Loucy (cell line): ENCODE data around the gene PNPLA7.
"Not testable (repeated sequence)": the region's sequence is repeated elsewhere in the genome, so short reads cannot be mapped to it uniquely, and the experiment has no call there.

Experiments
- H2AFZ ChIP-seq: fragments of 200-600 bp; sonication (generic); 2 replicates; pipeline ENCODE4 v1.6.0; 2016; ENCODE audit warnings: antibody characterized with exemption, mild to moderate bottlenecking, low read length, moderate library complexity
- H3F3A ChIP-seq: fragments of 200-600 bp; 2 replicates; pipeline ENCODE4 v1.6.0; 2016; ENCODE audit warnings: antibody characterized with exemption, low read depth, mild to moderate bottlenecking
- H3K27me3 ChIP-seq: fragments of 200-600 bp; sonication (generic); 2 replicates; pipeline ENCODE4 v1.6.1; 2014; ENCODE audit warnings: low read length, mild to moderate bottlenecking; ENCODE audit not compliant: insufficient read depth, poor library complexity, severe bottlenecking
- H3K36me3 ChIP-seq: fragments of 200-600 bp; sonication (generic); 2 replicates; pipeline ENCODE4 v1.6.1; 2016; ENCODE audit warnings: low read length; ENCODE audit not compliant: insufficient read depth
- H3K4me1 ChIP-seq: fragments of 200-600 bp; sonication (generic); 2 replicates; pipeline ENCODE4 v1.5.1; 2014; ENCODE audit warnings: low read length, mild to moderate bottlenecking; ENCODE audit not compliant: insufficient read depth, poor library complexity, severe bottlenecking
- H3K4me2 ChIP-seq: fragments of 200-600 bp; sonication (generic); 2 replicates; pipeline ENCODE4 v1.6.0; 2014; ENCODE audit warnings: antibody characterized with exemption, low read length, low read depth, mild to moderate bottlenecking; ENCODE audit not compliant: poor library complexity, severe bottlenecking
- H3K4me3 ChIP-seq: fragments of 200-600 bp; sonication (generic); 2 replicates; pipeline ENCODE4 v1.5.1; 2014; ENCODE audit warnings: low read length, mild to moderate bottlenecking, mixed read lengths; ENCODE audit not compliant: poor library complexity, severe bottlenecking
- H3K79me2 ChIP-seq: fragments of 200-600 bp; sonication (generic); 2 replicates; pipeline ENCODE4 v1.6.1; 2014; ENCODE audit warnings: low read length; ENCODE audit not compliant: insufficient read depth
- H3K9ac ChIP-seq: fragments of 200-600 bp; sonication (generic); 2 replicates; pipeline ENCODE4 v1.6.0; 2014; ENCODE audit warnings: mild to moderate bottlenecking, low read depth, low read length, moderate library complexity; ENCODE audit not compliant: poor library complexity, severe bottlenecking
- H3K9me2 ChIP-seq: fragments of 200-600 bp; sonication (generic); replicated peaks from 2 replicates; pipeline ENCODE4 v1.6.1; 2016; ENCODE audit warnings: low read depth, low read length, mixed read lengths
- H3K9me3 ChIP-seq: fragments of 200-600 bp; sonication (generic); 2 replicates; pipeline ENCODE4 v1.6.1; 2014; ENCODE audit warnings: mild to moderate bottlenecking, antibody characterized with exemption, low read length, low read depth; ENCODE audit not compliant: insufficient read depth
- H4K20me1 ChIP-seq: fragments of 200-600 bp; sonication (generic); 2 replicates; pipeline ENCODE4 v1.6.0; 2014; ENCODE audit warnings: antibody characterized with exemption, low read length, mild to moderate bottlenecking; ENCODE audit not compliant: insufficient read depth, poor library complexity, severe bottlenecking
- EZH2phosphoT487 ChIP-seq: fragments of 200-600 bp; IDR thresholded peaks from 2 replicates; pipeline ENCODE4 v1.6.1; 2018; ENCODE audit warnings: antibody characterized with exemption, mild to moderate bottlenecking, moderate library complexity, borderline replicate concordance
- TF ChIP-seq, protein P1 (sequence below): fragments of 200-600 bp; sonication (generic); conservative IDR thresholded peaks from 2 replicates; pipeline ENCODE4 v1.5.1; 2014; ENCODE audit warnings: mild to moderate bottlenecking, antibody characterized with exemption, low read length

Gene PNPLA7

DNA sequence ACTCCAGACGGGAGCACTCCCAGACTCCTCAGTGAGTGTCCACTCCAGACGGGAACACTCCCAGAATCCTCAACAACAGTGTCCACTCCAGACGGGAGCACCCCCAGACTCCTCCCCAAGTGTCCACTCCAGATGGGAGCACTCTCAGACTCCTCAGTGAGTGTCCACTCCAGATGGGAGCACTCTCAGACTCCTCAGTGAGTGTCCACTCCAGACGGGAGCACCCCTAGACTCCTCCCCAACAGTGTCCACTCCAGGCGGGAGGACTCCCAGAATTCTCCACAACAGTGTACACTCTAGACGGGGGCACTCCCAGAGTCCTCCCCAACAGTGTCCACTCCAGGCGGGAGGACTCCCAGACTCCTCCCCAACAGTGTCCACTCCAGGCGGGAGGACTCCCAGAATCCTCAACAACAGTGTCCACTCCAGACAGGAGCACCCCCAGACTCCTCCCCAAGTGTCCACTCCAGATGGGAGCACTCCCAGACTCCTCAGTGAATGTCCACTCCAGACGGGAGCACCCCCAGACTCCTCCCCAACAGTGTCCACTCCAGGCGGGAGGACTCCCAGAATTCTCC lies 17.2 kb downstream of the PNPLA7 start:
- not testable (repeated sequence) for H3K27me3 ChIP-seq, H3K4me3 ChIP-seq, H2AFZ ChIP-seq, H3K9me3 ChIP-seq, H3K9ac ChIP-seq, H3K36me3 ChIP-seq, H3K4me2 ChIP-seq, H4K20me1 ChIP-seq, H3K79me2 ChIP-seq, H3K9me2 ChIP-seq
- peaks cover 38% of the 10 kb centered on the region for H3K4me1 ChIP-seq
- H3F3A ChIP-seq, result peaks cover 14% of the 10 kb centered on the region

- no peak for TF ChIP-seq EZH2phosphoT487
- TF ChIP-seq, protein P1, sequence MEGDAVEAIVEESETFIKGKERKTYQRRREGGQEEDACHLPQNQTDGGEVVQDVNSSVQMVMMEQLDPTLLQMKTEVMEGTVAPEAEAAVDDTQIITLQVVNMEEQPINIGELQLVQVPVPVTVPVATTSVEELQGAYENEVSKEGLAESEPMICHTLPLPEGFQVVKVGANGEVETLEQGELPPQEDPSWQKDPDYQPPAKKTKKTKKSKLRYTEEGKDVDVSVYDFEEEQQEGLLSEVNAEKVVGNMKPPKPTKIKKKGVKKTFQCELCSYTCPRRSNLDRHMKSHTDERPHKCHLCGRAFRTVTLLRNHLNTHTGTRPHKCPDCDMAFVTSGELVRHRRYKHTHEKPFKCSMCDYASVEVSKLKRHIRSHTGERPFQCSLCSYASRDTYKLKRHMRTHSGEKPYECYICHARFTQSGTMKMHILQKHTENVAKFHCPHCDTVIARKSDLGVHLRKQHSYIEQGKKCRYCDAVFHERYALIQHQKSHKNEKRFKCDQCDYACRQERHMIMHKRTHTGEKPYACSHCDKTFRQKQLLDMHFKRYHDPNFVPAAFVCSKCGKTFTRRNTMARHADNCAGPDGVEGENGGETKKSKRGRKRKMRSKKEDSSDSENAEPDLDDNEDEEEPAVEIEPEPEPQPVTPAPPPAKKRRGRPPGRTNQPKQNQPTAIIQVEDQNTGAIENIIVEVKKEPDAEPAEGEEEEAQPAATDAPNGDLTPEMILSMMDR, result no peak
- no peak overlapping the region for H3K9ac ChIP-seq
- H2AFZ ChIP-seq, result no peak overlapping the region
- peaks cover 4% of the 10 kb centered on the region for H3F3A ChIP-seq
- no peaks in the 10 kb centered on the region for H3K27me3 ChIP-seq
- H4K20me1 ChIP-seq, result no peaks in the 10 kb centered on the region
- H3K4me1 ChIP-seq, result peaks cover 21% of the 10 kb centered on the region
- H3K9me3 ChIP-seq, result no peaks in the 10 kb centered on the region
- no peaks in the 10 kb centered on the region for H3K9me2 ChIP-seq
- H3K36me3 ChIP-seq, result no peaks in the 10 kb centered on the region
- H3K79me2 ChIP-seq, result no peaks in the 10 kb centered on the region
- H3K4me3 ChIP-seq, result no peak overlapping the region
- H3K4me2 ChIP-seq, result no peak overlapping the region
Observed at GRCh38 chr9:137531099-137531765, 19.0 kb downstream of the PNPLA7 start.

- Histone ChIP-seq H3K36me3 (no peaks in the 10 kb centered on the region), H3K4me2 (no peak overlapping the region), H3K27me3 (no peaks in the 10 kb centered on the region), H3K4me3 (no peak overlapping the region), H3K79me2 (no peaks in the 10 kb centered on the region), H3K9ac (no peak overlapping the region), H3K9me3 (no peaks in the 10 kb centered on the region), H3K9me2 (no peaks in the 10 kb centered on the region), H3F3A (peaks cover 4% of the 10 kb centered on the region), H3K4me1 (peaks cover 14% of the 10 kb centered on the region), H2AFZ (no peak overlapping the region), H4K20me1 (no peaks in the 10 kb centered on the region)
- TF ChIP-seq EZH2phosphoT487, result no peak
- TF ChIP-seq, protein P1, result no peak
Observed at GRCh38 chr9:137530331-137530730, 19.9 kb downstream of the PNPLA7 start.

DNA sequence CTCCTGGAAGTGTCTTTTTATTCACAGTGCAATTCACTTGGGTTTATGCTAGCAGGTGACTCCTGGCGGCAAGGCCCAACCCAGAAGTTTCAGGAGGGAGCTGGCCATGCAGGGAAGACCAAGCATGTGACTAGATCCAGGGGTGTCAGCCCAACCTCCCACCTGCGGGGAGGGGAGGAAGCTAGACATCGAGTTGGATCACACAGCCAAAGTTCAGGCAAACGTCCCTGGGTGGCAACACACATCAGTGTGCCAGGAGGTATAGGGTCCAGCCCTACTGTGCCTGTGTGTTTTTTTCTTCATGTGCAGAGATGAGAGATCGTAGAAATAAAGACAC lies 25.3 kb downstream of the PNPLA7 start:
- Histone ChIP-seq H3K79me2 (no peaks in the 10 kb centered on the region), H3F3A (no peaks in the 10 kb centered on the region), H2AFZ (no peak overlapping the region), H4K20me1 (no peaks in the 10 kb centered on the region), H3K9ac (no peak overlapping the region), H3K9me2 (no peaks in the 10 kb centered on the region), H3K4me3 (no peak overlapping the region), H3K4me1 (no peaks in the 10 kb centered on the region), H3K4me2 (no peak overlapping the region), H3K36me3 (no peaks in the 10 kb centered on the region), H3K27me3 (no peaks in the 10 kb centered on the region), H3K9me3 (no peaks in the 10 kb centered on the region)
- TF ChIP-seq, protein P1, result no peak
- TF ChIP-seq EZH2phosphoT487, result no peak
